Measurements from ENCODE around the gene HTT.
A peak's percentile ranks its signal among the peaks of the same experiment; 100 is the strongest.

The HTT gene

DNA sequence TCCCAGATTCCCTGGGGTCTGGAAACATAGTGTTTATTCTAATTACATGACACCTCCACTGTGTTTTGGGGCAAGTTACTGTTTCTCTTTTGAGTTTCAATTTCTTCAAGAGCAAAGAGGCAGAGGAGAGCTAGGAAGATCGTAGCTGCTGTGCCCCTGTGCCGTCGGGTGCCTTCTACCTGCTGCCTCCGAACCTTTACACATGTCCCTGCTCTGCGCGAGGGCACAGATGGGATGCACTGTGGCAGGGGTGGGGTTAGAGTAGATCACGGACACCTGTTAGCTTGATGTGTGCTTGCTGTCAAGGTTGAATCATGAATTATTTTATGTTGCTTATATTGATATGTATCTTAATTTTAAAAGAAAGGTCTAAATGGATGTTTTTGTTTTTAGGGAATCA lies 103.4 kb downstream of the HTT start:
- no peak for DNase-seq

DNA sequence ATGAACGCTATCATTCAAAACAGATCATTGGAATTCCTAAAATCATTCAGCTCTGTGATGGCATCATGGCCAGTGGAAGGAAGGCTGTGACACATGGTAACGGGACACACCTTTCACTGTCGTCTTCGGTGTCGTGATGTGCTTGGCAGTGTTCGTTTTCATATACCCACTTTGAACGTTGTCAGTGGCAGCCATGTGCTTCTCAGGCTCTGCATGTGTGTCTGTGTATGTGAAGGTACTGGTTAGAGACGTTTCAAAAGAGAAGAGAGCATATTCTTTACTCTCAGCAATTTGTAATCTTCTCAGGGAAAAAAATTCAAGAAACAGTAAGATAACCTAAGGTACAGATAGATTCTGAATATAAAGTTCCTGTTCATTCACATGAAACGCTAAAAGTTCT lies 103.9 kb downstream of the HTT start:
- DNase-seq: no peak

DNA sequence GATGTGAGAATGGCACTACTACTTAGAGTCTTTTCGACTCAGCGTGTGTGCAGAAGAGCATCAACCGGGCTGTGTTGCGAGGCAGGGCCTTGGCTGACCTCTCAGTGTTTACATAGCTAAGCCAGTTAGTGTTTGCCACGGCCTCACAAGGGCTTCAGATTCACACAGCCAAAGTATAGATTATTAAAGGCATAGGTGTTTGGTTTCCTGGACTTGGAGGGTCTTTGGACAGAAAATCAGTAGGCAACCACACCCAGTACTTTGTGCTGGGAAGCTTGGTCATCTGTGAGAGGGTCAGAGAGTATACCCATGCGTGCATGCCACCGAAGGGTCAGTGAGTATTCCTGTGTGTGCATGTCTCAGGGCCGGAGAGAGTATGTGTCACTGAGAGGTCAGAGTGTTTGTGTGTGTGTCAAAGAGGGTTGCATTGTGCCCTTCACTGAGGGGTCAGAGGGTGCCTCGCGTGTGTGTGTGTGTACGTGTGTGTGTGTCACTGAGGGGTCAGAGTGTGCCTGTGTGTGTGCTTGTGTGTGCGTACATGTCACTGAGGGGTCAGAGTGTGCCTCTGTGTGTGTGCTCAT lies 104.7 kb downstream of the HTT start:
- DNase-seq: no peak

DNA sequence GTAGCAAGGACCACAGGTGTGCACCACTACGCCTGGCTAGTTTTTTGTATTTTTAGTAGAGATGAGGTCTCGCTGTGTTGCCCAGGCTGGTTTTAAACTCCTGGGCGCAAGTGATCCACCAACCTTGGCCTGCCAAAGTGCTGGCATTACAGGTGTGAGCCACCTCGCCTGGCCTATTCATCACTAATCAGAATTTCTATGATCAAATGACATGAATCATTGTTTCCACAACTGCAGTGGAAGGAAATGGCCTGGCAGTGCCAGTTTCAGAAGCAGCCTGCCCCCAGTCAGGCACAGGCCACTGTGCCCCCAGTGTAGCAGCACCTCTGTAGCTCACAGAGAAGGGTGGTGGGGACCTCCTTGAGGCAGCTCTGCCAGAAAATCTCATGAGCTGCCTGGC lies 108.5 kb downstream of the HTT start:
- no peak for DNase-seq

GRCh38 chr4:3184725-3185124 lies 110.2 kb downstream of the HTT start:
- DNase-seq: no peak

DNA sequence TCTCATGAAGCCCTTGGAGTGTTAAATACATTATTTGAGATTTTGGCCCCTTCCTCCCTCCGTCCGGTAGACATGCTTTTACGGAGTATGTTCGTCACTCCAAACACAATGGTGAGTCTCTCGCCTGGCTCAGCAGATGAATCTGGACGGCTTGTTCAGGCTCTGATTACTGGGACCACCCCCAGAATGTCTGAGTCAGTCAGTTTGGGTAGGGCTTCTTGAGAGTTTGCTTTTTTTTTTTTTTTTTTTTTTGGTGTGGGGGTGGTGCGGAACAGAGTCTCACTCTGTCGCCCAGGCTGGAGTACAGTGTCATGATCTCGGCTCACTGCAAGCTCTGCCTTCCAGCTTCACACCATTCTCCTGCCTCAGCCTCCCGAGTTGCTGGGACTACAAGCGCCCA lies 112.1 kb downstream of the HTT start:
- no peak for DNase-seq

DNA sequence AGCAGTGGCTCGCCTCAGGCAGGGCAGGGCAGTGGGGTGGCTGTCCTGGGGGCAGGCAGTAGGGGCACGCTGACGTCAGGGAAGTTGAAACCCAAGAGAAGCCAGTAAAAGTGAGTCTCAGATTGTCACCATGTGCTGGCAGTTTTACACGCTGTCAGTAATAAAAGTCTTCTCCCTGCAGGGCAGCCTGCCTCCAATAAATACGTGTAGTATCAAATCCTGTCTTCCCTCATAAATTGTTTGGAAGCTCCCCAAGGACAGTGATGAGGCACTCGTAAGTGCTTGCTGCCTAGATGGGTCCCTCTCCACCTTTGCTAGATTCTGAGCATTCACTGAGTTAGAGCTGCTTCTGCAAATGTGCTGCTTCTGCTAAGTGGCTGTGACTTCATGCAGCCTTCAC lies 113.6 kb downstream of the HTT start:
- DNase-seq: no peak

DNA sequence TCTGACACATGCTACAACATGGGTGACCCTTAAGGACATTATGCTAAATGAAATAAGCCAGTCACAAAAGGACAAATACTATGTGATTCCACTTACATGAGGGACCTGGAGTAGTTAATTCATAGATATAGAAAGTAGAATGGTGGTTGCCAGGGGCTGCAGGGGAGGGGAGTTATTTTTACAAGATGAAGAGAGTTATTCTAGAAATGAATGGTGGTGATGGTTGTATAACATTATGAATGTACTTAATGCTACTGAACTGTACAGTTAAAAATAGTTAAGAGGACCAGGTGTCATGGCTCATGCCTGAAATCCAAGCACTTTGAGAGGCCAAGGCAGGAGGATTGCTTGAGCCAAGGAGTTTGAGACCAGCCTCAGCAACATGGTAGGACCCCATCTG lies 115.0 kb downstream of the HTT start:
- DNase-seq: no peak

- no peak for DNase-seq
Measured at GRCh38 chr4:3190549-3190948, 116.1 kb downstream of the HTT start.

DNA sequence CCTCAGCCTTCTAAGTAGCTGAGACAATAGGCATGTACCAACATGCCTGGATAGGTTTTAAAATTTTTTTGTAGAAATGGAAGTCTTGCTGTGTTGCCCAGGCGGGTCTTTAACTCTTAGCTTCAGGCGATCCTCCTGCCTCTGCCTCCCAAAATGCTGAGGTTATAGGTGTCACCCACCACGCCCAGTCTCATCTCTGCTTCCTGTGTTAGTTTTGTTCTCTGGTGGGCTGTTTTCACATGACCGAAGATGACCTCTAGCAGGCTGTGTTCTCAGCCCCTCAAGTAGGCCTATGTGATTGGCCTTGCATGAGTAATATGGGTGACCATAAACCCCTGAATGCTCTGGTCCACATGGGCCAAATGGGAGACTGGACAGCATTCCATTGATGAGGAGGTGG lies 117.7 kb downstream of the HTT start:
- DNase-seq: no peak

- DNase-seq: no peak
Measured at GRCh38 chr4:3192827-3193226, 118.3 kb downstream of the HTT start.

- DNase-seq: no peak
Measured at GRCh38 chr4:3193531-3194203, 119.2 kb downstream of the HTT start.

DNA sequence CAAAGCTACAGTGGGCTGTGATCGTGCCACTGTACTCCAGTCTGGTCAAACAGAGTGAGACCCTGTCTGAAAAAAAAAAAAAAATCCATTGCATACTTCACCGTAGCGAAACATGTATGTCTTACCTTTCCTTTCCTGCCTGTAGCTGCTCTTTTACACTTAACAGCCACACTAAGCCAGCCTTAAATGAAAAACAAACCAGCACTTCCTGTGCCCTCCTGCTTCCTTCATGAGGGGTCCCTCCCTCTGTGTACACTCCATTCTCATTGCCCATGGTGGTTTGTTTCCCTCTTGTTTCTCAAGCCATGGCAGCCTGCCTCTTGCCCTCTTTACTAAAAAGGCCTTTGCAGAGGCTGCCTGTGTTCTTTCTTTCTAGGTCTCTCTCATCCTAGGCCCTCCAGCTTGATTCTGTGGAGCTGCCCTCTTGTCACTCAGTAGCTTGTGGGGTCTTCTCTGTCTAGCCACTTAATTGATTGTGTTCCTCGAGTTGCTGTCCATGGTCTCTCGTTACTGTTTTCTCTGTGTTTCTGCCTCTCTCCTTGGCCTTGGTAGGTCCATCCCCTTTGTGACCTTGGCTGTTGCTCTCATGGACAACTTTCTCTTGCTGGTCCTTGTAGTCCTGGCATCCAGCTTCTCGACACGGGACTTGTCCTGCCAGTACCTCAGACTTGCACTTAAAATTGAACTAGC lies 122.3 kb downstream of the HTT start:
- DNase-seq: no peak

- DNase-seq: no peak
Measured at GRCh38 chr4:3197366-3198105, 123.1 kb downstream of the HTT start.

DNA sequence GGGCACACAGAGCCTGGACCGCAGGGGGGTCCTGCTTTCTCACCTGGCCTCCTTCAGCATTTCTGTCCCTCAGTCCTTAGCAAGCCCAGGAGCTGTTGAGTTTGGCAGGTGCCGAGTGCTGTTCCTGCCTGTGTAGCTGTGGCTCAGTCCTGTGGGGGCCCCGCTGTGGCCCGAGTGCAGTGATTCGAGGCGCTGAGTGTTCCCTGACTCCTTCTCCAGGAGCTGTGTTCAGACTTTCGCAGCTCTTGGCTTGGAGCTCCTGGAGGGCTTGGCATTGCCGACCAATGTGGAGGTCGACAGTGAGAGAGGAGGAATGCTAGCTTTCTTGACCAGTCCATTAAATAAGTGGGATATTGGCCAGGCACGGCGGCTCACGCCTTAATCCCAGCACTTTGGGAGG lies 124.4 kb downstream of the HTT start:
- no peak for DNase-seq

DNA sequence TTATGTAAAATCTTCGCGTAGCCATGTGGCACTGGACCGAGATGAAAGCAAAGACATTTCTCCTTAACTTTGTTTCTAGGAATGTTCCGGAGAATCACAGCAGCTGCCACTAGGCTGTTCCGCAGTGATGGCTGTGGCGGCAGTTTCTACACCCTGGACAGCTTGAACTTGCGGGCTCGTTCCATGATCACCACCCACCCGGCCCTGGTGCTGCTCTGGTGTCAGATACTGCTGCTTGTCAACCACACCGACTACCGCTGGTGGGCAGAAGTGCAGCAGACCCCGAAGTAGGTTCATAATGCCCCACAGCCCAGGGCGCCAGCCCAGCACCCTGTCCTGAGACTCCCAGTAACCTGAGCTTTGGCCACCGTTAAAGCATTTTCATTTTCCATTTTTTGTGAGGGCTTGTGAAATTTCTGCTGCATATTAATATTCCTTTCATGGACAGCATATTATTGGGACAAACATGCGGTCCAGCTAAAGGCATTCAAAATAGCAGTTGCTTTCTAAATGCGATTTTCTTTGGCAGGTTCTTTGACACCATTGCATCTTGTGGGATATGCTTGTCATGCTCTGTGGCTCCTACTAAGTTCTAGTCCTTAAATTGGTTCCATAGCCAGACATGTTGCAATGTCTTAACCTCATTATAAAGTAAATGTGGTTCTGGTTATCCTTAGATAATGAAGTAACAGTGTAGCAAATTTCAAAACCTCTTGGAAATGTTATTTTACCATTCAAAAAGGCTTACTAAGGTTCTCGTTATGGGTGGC lies 125.4 kb downstream of the HTT start:
- no peak for DNase-seq

GRCh38 chr4:3200423-3201090 lies 126.1 kb downstream of the HTT start:
- no peak for DNase-seq

- DNase-seq: peak; percentile 66
Measured at GRCh38 chr4:3201718-3202702, 127.5 kb downstream of the HTT start.

- DNase-seq: peak; percentile 43
Measured at GRCh38 chr4:3202836-3203820, 128.6 kb downstream of the HTT start.

DNA sequence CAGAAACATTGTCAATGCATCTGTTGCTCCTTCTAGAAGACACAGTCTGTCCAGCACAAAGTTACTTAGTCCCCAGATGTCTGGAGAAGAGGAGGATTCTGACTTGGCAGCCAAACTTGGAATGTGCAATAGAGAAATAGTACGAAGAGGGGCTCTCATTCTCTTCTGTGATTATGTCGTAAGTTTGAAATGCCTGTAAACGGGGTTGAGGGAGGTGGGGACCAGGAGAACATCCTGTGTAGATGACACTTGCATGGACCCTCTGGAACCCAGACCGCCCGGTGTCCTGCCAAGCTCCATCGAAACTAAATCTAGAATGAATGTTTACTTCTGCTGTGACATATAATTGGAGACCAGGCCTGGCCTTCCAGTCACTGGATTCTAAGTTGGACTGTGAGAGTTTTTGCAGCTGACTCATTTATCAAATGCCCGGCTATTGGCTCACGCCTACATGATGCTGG lies 129.5 kb downstream of the HTT start:
- no peak for DNase-seq
